GM19463 (cell line): ENCODE data around the gene PDCD1.

ENCODE experiments used
- ATAC-seq: cut with Tn5 transposase; IDR thresholded peaks from one replicate; pipeline ENCODE4 v1.9.1; 2021; ENCODE audit warnings: mild to moderate bottlenecking, moderate library complexity; ENCODE audit not compliant: unreplicated experiment

PDCD1 gene

DNA sequence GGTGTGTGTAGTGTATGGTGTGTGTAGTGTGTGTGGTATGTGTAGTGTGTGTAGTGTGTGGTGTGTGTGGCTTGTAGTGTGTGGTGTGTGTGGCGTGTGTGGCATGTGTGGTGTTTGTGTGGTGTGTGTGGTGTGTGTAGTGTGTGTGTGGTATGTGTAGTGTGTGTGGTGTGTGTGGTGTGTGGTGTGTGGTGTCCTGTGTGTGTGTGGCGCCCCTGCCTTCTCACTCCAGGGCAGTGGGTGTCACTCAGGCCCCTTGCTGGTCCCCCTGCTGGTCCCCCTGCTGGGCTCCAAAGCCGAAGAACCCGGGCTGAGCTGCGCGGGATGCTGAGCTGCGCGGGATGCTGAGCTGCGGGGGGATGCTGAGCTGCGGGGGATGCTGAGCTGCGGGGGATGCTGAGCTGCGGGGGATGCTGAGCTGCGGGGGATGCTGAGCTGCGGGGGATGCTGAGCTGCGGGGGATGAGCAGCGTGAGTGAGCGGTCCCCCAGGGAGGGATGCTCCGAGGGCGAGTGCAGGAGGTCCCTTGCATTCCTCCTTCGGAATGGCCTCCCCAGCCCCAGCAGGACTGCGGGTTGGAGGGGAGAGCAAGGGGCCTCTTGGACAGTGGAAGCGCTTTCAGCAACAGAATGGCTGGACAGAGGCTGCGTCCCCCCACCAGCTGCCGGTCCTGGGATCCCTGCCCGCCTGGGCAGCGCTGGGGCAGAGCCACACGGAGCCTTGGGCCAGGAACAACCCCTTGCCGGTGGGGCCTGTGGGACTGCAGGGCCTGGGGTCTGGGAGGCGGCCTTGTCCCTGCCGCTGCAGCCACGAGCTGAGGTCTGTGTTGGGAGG is 7.5 kb upstream of the PDCD1 start:
- no peak for ATAC-seq

DNA sequence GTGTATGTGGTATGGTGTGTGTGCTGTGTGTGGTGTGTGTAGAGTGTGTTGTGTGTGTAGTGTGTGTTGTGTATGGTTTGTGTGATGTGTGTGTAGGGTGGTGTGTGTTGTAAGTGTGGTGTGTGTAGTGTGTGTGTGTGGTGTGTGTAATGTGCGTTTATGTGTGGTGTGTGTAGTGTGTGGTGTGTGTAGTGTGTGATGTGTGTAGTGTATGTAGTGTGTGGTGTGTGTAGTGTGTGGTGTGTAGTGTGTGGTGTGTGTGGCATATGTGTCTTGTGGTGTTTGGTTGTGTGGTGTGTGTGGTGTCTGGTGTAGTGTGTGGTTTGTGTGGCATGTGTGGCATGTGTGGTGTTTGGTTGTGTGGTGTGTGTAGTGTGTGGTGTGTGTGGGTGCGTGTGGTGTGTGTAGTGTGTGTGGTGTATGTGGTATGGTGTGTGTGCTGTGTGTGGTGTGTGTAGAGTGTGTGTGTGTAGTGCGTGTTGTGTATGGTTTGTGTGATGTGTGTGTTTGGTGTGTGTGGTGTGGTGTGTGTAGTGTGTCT is 6.8 kb upstream of the PDCD1 start:
- ATAC-seq: no peak

DNA sequence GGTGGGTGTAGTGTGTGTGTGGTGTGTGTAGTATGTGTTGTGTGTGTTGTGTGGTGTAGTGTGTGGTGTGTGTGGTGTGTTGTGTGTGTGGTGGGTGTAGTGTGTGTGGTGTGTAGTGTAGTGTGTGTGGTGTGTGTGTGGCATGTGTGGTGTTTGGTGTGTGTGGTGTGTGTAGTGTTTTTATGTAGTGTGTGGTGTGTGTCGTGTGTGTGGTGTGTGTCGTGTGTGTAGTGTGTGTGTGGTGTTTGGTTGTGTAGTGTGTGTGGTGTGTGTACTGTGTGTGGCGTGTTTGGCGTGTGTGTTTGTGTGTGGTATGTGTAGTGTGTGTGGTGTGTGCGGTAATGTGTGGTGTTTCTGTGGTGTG is 6.1 kb upstream of the PDCD1 start:
- ATAC-seq: no peak

DNA sequence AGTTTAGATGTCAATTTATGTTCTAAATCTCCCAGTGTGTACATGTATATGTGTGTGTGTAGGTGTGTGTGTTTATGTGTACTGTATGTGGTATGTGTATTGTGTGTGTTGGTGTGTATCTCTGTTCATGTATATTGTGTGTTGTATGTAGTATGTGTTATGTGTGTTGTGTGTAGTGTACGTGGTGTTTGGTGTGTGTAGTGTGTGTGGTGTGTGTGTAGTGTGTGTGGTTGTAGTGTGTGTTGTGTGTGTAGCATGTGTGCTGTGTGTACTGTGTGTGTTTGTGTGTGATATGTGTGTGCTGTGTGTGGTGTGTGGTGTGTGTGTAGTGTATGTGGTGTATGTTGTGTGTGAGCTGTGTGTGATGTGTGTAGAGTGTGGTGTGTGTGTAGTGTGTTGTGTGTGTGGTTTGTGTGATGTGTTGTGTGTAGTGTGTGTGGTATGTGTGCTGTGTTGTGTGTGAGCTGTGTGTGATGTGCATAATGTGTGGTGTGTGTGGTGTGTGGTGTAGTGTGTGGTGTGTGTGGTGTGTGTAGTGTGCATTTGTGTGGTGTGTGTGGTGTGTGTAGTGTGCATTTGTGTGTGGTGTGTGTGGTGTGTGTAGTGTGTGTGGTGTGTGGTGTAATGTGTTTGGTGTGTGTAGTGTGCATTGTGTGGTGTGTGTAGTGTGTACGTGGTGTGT is 5.6 kb upstream of the PDCD1 start:
- ATAC-seq: no peak

DNA sequence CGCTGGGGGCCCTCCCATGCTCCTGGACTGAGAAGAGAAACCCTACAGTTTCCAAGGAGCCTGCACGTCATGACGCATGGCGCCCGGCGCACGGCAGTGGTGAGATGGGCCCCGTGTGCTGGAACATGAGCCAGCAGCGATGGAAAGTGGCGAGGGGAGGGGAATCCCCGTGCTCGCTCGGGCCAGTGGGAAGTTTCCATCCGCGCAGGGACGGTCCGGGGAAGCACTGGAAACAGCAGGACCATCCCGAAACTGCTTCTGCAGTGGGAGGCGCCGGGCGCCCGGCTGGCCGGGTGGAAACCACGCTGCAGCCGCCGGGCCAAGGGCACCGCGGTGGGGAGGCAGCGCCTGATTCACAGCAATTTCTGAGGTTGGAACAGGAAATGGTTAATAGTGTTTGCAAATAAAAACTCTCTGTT is 4.9 kb upstream of the PDCD1 start:
- ATAC-seq: peak; percentile 33

DNA sequence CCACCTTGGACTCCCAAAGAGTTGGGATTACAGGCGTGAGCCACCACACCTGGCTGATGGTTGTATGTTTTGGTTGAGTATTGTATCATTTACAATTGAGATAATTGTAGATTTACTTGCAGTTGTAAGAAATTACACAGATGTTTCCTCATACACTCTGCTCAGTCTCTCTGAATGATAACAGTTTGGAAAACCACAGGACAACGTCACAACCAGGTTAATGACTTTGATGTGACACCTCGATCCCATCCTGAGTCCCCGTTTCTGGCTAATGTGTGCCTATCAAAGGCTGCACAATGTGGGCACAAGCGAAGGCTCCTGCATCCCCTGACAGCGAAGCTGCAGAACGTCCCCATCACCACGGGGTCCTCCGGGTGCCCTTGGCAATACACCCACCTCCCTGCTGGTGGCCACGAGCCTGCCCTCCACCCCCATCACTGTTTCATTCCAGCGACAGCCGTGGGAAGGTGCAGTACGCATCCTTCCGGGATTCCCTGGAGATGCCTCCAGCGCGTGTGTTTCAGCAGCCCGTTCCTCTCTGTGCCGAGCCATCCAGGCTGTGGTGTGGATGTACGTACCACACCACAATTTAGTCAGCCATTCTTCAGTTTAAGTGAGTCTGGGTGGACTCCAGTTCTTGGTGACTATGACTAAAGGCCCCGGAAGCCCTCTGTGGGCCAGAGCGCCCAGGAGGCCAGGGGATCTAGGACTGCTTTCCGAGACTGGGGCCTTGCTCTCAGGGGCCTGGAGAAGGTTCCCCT is 4.3 kb upstream of the PDCD1 start:
- ATAC-seq: no peak

DNA sequence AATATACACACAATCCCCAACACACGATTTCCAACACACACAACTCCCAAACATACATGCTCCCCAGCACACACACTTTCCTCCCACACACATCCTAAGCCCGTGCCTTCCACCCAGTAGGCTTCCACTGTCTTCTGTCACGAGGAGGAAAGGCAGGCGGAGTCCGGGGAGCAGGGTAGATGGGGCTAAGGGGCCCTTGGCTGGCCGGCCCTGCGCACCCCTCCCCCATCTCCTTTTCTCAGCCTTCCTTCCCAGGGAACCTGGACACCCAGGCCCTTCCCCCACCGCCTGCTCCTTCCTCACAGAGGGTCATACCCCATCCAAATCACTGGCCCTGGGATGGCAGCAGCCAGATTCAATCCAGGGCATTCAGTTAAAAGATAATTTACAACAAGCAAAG is 3.4 kb upstream of the PDCD1 start:
- no peak for ATAC-seq

DNA sequence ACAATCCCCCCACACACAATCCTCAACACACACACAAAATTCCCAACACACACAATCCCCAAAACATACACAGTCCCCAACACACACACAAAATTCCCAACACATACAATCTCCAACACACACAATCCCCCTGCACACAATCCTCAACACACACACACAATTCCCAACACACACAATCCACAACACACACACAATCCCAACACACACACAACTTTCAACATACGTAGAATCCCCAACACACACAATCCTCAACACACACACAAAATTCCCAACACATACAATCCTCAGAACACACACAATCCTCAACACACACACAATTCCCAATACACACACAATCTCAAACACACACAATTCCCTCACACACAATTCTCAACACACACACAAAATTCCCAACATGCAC is 2.6 kb upstream of the PDCD1 start:
- no peak for ATAC-seq

DNA sequence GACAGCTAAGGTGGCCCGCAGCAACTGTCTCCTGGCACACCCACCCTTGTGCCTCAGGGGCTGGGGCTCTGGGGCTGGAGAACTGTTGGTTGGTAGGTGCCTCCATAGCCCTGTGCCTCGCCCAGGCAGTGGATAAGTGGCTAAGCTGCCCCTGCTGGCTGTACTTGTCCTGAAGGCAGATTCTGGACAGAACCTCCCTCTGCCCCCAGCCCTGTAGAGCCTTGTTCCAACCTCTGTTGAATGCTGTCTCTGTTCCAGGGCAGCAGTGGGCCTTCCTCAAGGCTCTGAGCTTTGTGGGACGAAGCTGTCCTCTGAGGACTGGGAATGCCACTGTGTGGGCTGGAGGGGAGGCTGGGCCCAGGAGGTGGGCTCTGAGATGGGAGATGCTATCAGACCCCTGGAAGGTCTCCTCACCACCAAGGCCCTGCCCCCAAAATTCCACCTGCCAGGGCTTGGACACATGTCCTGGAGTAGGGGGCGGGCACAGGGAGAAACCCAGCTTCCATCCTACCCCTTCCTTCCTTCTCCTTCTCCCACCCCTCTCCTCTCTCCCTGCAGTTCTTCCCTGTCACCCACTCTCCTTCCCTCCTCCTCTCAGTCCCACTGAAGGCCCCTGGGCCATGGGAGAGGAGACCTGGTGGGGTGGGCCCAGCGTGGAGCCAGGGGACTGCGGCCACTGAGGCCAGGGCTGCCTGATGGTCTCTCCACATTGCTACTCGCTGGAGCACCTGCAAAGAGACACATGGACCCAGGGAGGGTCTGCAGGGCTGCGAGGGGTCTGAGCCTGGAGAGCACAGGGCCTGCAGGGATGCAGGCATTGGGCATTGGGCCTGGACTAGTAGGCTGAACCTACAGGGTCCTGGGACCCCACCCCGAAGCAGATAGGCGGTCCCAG is 1.7 kb upstream of the PDCD1 start:
- peak; percentile 12 for ATAC-seq

DNA sequence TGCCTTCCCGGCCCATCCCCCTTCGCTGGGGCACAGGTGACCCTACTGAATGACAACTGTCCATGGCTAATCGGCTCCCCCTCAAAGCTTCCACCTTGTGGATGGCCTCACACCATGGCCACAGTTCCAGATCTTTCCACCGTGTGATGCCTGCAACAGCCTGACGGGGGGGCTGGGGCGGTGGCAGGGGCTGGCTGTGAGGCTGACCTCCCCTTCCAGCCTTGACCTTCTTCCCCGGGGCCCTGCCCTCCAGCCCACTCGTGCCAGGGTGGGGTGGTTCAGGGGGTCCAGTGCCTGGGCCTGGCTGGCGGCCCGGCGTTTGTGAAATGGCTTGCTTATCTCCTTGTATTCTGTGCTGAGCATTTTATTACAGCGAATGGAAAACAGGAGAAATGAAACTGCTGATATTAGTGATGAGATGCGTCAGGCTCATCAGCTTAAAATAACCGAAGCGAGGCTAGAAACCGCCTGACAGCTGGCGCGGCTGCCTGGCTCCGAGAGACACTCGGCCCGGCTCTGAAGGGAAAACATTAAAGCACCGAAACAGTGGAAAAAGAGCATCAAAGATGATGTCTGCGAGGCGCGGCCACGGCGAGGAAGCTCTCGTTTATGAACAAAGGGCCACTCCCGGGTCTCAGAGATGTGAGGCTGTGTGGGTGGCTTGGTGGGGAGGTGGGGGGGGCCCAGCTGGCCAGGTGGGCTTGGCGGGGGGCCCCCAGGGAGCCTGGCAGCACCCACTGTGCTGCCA is 916 bp upstream of the PDCD1 start:
- peak; percentile 50 for ATAC-seq

DNA sequence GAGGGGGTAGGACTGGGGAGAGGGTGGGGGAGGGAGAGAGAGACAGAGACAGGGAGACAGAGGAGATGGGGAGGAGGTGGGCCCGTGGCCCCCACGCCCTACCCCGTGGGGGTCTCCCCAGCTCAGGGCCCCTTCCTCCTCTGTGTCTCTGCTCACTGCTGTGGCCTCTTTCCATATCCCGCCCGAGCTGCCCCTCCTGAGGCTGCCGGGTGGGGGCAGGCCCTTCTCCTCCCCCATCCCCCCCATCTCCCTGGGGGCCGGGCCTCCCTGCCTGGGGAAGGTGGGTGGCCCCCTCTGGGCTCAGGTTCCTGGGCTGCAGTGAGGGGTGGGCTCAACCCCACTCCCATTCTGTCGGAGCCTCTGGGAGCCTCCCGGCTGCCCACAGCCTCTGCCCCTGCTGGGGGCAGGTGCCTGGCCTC is 332 bp upstream of the PDCD1 start:
- peak; percentile 4 for ATAC-seq

DNA sequence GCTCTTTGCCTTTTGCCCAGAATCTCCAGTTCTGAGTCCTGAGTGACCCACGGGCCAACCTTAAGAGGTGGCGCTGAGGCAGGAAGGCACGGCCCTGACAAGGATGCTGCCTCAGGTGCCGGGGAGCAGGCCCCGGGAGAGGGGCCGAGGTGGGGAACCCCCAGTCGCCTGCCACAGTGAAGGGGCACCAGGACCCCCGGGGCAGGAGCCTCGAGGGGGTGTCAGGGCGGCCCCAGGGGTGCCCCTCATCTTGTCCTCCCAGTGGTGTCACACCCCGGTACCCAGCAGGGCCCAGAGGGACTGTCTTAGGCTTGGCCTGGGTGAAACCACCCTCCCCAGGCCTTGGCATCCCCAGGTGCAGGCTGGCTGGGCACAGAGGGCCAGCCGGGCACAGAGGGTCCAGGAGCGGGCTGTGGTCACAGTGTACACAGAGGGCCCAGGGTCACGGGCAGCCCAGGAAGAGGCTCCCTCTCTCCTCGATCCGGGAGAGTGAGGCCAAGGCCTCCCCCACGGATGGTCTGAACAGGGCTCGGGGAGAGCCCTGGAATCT is 1.0 kb downstream of the PDCD1 start:
- ATAC-seq: no peak

DNA sequence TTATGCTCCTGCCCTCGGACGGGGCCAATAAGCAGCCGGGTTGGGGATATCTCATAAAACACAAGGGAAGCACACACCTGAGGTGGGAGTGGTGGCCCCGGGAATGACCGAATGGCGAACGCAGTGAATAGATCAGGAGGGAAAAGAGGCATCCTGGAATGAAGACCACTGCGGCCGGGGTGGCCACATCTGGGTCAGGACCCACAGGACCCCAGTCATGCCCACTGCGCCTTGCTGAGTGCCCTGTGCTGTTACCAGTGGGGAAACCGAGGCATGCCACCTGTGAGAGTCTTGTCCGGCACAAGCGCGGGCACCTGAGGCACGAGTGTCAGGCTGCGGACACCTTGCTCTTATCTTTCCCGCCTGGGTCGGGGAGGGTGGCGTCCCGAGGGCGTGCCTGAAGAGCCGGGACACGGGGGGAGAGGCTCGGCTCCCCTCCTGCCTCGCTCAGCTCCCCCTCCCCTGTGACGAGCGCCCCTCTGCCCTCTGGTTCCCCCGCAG is 1.6 kb downstream of the PDCD1 start:
- ATAC-seq: no peak

DNA sequence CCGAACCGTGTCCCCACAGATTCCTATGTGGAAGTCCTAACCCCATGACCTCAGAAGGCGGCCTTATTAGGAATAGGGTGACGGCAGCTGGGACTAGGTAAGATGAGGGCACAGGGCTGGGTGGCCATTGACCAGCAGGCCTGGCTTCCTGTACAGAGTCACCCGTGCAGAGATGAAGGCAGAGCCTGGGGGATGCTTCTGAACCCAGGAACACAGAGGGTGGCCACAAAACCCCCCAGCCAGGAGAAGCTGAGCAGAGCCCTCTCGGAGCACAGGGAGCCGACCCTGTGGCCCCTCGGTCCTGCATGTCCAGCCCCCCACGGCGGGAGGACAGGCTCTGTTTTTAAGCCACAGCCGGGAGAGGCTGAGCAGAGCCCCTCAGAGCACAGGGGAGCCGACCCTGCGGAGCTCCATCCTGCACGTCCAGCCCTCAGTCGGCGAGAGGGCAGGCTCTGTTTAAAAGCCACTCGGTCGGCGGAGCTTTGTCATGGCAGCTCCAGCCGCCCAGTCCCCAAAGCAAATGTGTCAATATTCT is 2.7 kb downstream of the PDCD1 start:
- no peak for ATAC-seq

DNA sequence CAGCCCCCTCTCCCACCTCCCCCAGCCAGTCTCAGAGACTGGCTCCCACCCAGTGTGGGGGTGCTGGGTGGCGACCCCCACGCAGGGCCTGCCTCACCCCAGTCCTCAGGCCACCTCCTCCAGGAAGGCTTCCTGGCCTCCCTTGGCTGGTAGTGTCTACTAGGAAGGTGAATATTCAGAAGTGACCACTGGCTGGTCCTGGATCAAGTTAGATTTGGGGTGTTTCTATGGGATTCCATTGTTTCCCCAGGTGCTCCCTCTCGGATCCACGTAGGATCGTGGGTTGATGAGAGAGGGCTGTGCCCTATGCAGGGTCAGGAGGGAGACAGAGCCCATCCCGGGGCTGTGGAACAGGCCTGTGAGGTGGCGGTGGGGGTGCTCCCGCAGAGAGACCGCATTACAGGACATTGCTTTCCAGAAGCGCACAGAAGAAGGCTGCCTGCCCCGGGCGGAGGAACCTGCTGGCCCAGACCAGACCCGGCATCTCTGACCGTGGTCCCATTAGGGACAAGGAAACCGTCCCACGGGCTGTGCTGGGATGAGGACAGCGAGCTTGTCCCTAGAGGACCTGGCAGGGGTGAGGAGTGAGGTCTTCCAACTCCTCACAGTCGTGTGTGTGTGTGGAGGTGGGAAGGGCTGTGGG is 3.3 kb downstream of the PDCD1 start:
- ATAC-seq: no peak

DNA sequence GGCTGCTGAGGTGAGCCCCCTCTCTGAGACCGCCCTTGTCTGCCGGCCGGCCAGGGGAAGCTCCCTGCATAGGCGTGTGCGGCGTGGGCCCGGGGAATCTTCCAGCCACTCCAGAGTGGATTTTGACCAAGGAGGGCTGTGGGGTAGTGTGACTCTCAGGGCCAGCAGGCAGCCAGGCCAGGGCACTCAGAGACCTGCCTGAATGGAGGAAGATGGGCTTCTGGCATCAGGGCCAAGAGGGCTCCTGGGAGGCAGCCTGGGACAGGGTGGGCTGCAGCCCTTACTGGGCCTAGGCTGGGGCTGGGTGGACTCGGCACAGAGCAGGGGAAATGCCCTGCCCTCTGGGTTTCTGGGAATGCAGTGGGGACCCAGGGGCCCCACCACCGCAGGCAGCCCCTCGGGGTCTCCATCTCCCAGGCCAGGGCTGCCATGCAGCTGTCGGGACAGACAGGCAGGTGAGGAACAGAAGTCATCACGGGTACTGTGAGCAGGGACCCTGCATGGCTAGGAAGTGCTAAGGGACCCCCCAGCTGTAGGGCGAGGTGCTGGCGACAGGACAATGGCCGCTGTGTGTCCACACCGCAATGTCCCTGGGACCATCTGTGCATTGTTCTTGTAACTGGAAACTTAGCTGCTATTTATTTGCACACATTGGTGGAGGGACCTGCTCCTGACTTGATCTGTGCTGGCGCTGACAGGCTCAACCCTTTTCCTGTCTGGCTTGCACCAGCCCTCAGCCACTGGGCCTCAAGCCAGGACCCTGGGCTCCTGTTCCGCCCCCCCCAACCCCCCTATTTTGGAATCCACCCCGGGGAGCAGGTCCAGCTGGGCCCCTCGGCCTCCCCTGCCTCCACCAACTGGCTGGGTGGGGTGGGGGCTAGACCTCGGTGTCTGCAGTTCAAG is 4.1 kb downstream of the PDCD1 start:
- ATAC-seq: no peak

DNA sequence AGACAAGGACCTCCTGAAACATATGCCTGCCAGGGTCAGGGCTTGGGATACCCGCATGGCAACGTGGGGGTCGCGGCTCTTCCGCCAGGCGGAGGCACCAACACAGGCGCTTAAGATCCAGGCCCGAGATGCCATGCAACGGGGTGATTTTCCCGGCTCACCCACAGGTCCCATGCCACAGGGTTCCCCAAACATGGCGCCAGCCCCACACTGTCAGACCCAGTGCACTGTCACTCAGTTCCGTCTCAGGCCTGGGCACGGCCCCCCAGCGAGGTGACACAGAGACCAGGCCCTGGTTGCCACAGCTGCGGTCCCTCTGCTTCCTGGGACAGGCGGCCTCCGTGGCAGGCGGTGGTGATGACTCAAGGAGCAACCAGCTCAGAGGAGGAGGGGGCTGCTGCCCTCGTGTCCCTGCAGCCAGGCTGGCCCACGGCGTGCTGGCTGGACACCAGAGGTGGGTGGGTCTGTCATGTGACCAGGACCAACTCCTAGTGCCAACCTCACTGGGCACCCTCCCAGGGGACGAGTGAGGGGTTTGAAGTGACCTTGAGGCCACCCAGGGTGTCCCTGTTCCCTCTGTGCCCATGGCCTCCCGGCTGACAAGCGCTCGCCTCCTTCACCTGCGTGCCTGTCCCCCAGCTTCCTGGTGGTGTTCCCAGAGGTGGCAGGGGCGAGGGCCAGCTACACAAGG is 4.9 kb downstream of the PDCD1 start:
- no peak for ATAC-seq
